Endothelial cell of hepatic sinusoid (primary cell): Measurements from ENCODE around the gene SLC35E4.

Source experiments
- in situ Hi-C: cut with HindIII; loops from 2 replicates; pipeline ENCODE4 v1.10.0; 2017; ENCODE audit warnings: low sequenced_read_pairs

SLC35E4 gene

GRCh38 chr22:30685178-30685577, 49.6 kb downstream of the SLC35E4 start:
- in situ Hi-C loops, result no loop called here

GRCh38 chr22:30687358-30687757, 51.8 kb downstream of the SLC35E4 start:
- in situ Hi-C loops, result no loop called here

GRCh38 chr22:30689622-30690021, 54.0 kb downstream of the SLC35E4 start:
- in situ Hi-C loops, result no loop called here

GRCh38 chr22:30691204-30691603, 55.6 kb downstream of the SLC35E4 start:
- in situ Hi-C loops, result no loop called here

- in situ Hi-C loops, result no loop called here
These were observed 58.6 kb downstream of the SLC35E4 start for GRCh38 chr22:30694171-30694639.

- in situ Hi-C loops, result no loop called here
These were observed 59.2 kb downstream of the SLC35E4 start, which contains the start of gene OSBP2 for GRCh38 chr22:30694640-30695350. OSBP2 (plus strand) TSS chr22:30694874; CDS start chr22:30694910, 36 bp downstream.

GRCh38 chr22:30695351-30695851, 59.8 kb downstream of the SLC35E4 start:
- in situ Hi-C loops, result no loop called here

- in situ Hi-C loops, result no loop called here
These were observed 60.5 kb downstream of the SLC35E4 start for GRCh38 chr22:30695871-30696655.
